ENCODE data around the gene AKR1C3. TPM values are rescaled to one million over a fixed set of nuclear protein-coding genes. Genes with fewer than 3 reads are reported as not detected.
A peak's percentile ranks its signal among the peaks of the same experiment; 100 is the strongest.

The AKR1C3 gene
- total RNA-seq, 4 donors from 2014 or later, result 182 to 860 (median 419) TPM

- TF ChIP-seq CTCF (IDR thresholded peaks at IDR 0.05), result no peak
- TF ChIP-seq POLR2A (IDR thresholded peaks at IDR 0.05), result no peak
- H3K4me3 ChIP-seq, result no peak overlapping the region
- no peak for DNase-seq
- H3K27me3 ChIP-seq, result no peaks in the 10 kb centered on the region
- peaks cover 0 to 5% (median 0%) of the 10 kb centered on the region in 4 donors for H3K4me1 ChIP-seq
- H3K9me3 ChIP-seq, result peaks cover 0 to 7% (median 0%) of the 10 kb centered on the region in 4 donors
- H3K36me3 ChIP-seq, result no peaks in the 10 kb centered on the region
- H3K27ac ChIP-seq, result no peak overlapping the region
Observed at GRCh38 chr10:5088703-5089261, 5.4 kb upstream of the AKR1C3 start.

DNA sequence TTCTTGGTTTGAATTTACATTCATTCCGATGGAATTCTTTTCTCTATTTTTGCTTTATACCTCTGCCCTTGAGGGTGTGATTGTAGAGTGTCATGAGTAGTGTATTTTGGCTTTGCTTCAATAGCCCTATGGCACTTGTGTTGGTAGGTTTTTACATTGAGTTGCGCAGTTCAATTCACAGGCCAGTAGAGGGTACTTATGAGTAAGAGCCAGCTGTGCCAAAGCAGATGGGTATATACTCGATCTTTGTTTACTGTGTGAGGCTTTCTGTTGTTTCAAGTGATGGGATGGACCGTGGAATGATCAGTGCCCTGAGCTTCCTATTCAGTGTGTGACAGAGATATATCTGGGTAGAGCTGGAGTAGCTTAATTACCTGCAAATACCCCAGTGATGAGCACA is 4.3 kb upstream of the AKR1C3 start:
- H3K4me3 ChIP-seq, result no peak overlapping the region
- TF ChIP-seq POLR2A (IDR thresholded peaks at IDR 0.05) (no peak), CTCF (IDR thresholded peaks at IDR 0.05) (peak in 3 of 6 experiments; percentile 31 to 46 (median 37))
- DNase-seq, result no peak
- peaks cover 0 to 7% (median 0%) of the 10 kb centered on the region in 4 donors for H3K9me3 ChIP-seq
- H3K36me3 ChIP-seq, result no peaks in the 10 kb centered on the region
- H3K27ac ChIP-seq, result no peak overlapping the region
- peaks cover 0 to 5% (median 0%) of the 10 kb centered on the region in 4 donors for H3K4me1 ChIP-seq
- no peaks in the 10 kb centered on the region for H3K27me3 ChIP-seq

DNA sequence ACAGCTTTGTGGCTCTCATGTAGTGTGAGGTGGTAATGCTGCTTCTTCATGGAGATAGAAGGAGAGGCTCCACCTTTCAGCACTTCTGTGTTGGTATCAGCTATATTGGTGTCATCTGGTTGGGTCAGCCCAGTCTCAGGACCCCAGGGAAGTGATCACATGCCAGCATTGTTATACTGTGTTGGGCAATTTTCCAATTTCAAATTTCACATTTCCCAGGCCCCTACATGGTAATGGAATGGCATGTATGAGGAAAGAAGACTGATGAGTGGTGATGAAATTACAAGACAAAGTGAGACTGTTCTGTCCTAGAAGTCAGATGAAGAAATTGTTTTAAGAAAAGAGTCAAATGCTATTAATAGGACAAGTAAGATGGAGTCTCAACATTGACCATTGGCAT is 3.7 kb upstream of the AKR1C3 start:
- peaks cover 0 to 5% (median 0%) of the 10 kb centered on the region in 4 donors for H3K4me1 ChIP-seq
- H3K36me3 ChIP-seq, result no peaks in the 10 kb centered on the region
- no peak overlapping the region for H3K27ac ChIP-seq
- H3K4me3 ChIP-seq, result no peak overlapping the region
- no peak for TF ChIP-seq CTCF (IDR thresholded peaks at IDR 0.05)
- no peak for TF ChIP-seq POLR2A (IDR thresholded peaks at IDR 0.05)
- DNase-seq, result no peak
- peaks cover 0 to 7% (median 0%) of the 10 kb centered on the region in 4 donors for H3K9me3 ChIP-seq
- no peaks in the 10 kb centered on the region for H3K27me3 ChIP-seq

GRCh38 chr10:5091196-5091595 is 3.0 kb upstream of the AKR1C3 start:
- Histone ChIP-seq H3K4me1 (peaks cover 0 to 5% (median 0%) of the 10 kb centered on the region in 4 donors), H3K9me3 (peaks cover 0 to 7% (median 0%) of the 10 kb centered on the region in 4 donors), H3K4me3 (no peak overlapping the region), H3K36me3 (no peaks in the 10 kb centered on the region), H3K27ac (no peak overlapping the region), H3K27me3 (no peaks in the 10 kb centered on the region)
- TF ChIP-seq CTCF (IDR thresholded peaks at IDR 0.05) (no peak), POLR2A (IDR thresholded peaks at IDR 0.05) (no peak)
- no peak for DNase-seq

GRCh38 chr10:5092375-5092774 is 1.8 kb upstream of the AKR1C3 start:
- H3K9me3 ChIP-seq, result peaks cover 0 to 7% (median 0%) of the 10 kb centered on the region in 4 donors
- no peak for DNase-seq
- peaks cover 0 to 5% (median 0%) of the 10 kb centered on the region in 4 donors for H3K4me1 ChIP-seq
- H3K27me3 ChIP-seq, result no peaks in the 10 kb centered on the region
- H3K27ac ChIP-seq, result no peak overlapping the region
- no peak overlapping the region for H3K4me3 ChIP-seq
- H3K36me3 ChIP-seq, result peaks cover 0 to 2% (median 0%) of the 10 kb centered on the region in 3 donors
- TF ChIP-seq POLR2A (IDR thresholded peaks at IDR 0.05) (no peak), CTCF (IDR thresholded peaks at IDR 0.05) (no peak)
